ENCODE data around the gene SLC6A6. TPM values are rescaled to one million over a fixed set of nuclear protein-coding genes. Genes with fewer than 3 reads are reported as not detected.

The SLC6A6 gene
- total RNA-seq, 1 experiment from 2014 or later: 72.6 TPM

GRCh38 chr3:14473411-14473891, 71.0 kb downstream of the SLC6A6 start:
- no CpG with 5 or more reads among the region's 7 CpGs for WGBS (ENCODE audit: extremely low coverage, insufficient read length, low lambda C conversion rate)
- Histone ChIP-seq H3K56ac (ENCODE audit: insufficient read length, low read depth, low read length) (no peak overlapping the region), H3K4me1 (ENCODE audit: insufficient read depth, low read length) (no peaks in the 10 kb centered on the region), H2AK5ac (ENCODE audit: insufficient read length, low read length) (no peak overlapping the region), H3T11ph (ENCODE audit: low read length) (no peak overlapping the region), H3K79me2 (ENCODE audit: insufficient read depth, low read length) (no peaks in the 10 kb centered on the region), H4K8ac (replicated peaks; ENCODE audit: insufficient read length, low read depth, low read length) (no peak overlapping the region), H4K91ac (ENCODE audit: insufficient read length, low read depth, low read length) (no peak overlapping the region), H2BK20ac (ENCODE audit: low read depth, low read length, poor library complexity, severe bottlenecking) (no peak overlapping the region), H3K9me3 (ENCODE audit: control insufficient read depth, low read depth, low read length) (no peaks in the 10 kb centered on the region), H2BK12ac (ENCODE audit: insufficient read length, low read depth, low read length) (no peak overlapping the region), H3K4ac (ENCODE audit: low read depth, low read length) (no peak overlapping the region), H2BK120ac (ENCODE audit: low read depth, low read length, poor library complexity, severe bottlenecking) (no peak overlapping the region), H2AFZ (ENCODE audit: low read length) (no peak overlapping the region), H3K27ac (ENCODE audit: insufficient read length, low read depth, low read length) (no peak overlapping the region), H2BK5ac (ENCODE audit: insufficient read length, low read length) (no peak overlapping the region), H3K9ac (ENCODE audit: extremely low read depth, insufficient read length, low read length) (no peak overlapping the region), H3K27me3 (ENCODE audit: insufficient read depth, low read length) (no peaks in the 10 kb centered on the region), H3K79me1 (ENCODE audit: insufficient read depth, low read depth, low read length, poor library complexity, severe bottlenecking) (no peaks in the 10 kb centered on the region), H3K14ac (ENCODE audit: insufficient read depth, low read length) (no peak overlapping the region), H3K23me2 (ENCODE audit: insufficient read length, low read depth, low read length, poor library complexity, severe bottlenecking) (no peaks in the 10 kb centered on the region), H4K20me1 (ENCODE audit: control insufficient read depth, insufficient read depth, insufficient read length) (no peaks in the 10 kb centered on the region), H3K23ac (ENCODE audit: insufficient read length, low read depth, low read length) (no peak overlapping the region), H3K4me2 (ENCODE audit: insufficient read depth, insufficient read length, low read length) (no peak overlapping the region), H4K5ac (ENCODE audit: insufficient read length, low read depth, low read length) (no peak overlapping the region), H2BK15ac (ENCODE audit: low read depth, low read length) (no peak overlapping the region), H3K18ac (ENCODE audit: insufficient read length, low read depth, low read length) (no peak overlapping the region)
- no peaks in the 10 kb centered on the region for H3K9me3 Mint-ChIP-seq
- H3K27me3 Mint-ChIP-seq (ENCODE audit: low read depth): no peaks in the 10 kb centered on the region
- no peak for DNase-seq
- no peak overlapping the region for H3K4me3 Mint-ChIP-seq
- H3K36me3 Mint-ChIP-seq (ENCODE audit: insufficient read depth in 1 of 3, low read depth in 3 of 3): peaks cover 54 to 86% (median 57%) of the 10 kb centered on the region in 3 experiments; a peak in 6 of 7 replicates
- TF ChIP-seq CTCF (conservative IDR thresholded peaks at IDR 0.05): no peak
- peak overlapping the region in 1 of 3 experiments; percentile 53; a peak in 2 of 7 replicates for H3K27ac Mint-ChIP-seq
- no peaks in the 10 kb centered on the region for H3K4me1 Mint-ChIP-seq

Measured in H9 (cell line).